IMR-90 (cell line): ENCODE measurements around the gene GOLT1A. TPM values are rescaled to one million over a fixed set of nuclear protein-coding genes. Genes with fewer than 3 reads are reported as not detected.

Experiments used
- ATAC-seq: fragments of 200-7000 bp; cut with Tn5 transposase; 2 replicates; pipeline ENCODE4 v1.9.1; 2020; ENCODE audit warnings: low read depth, mild to moderate bottlenecking, moderate library complexity
- BruUV-seq: library from RNA; stranded (reverse); fragments of 400-500 nt; replicated peaks from 2 replicates; lab custom pipeline; 2021; lab: Mats Ljungman, UMichigan
- CTCF ChIA-PET: fragments of 300-600 bp; formaldehyde crosslinking; extraction: SDS; loops from one replicate; lab custom pipeline; 2021; ENCODE audit warnings: antibody characterized with exemption; lab: Yijun Ruan, JAX
- POLR2A ChIA-PET: fragments of 300-600 bp; sonication (Branson Sonifier 250); formaldehyde crosslinking; loops from one replicate; lab custom pipeline; 2022; ENCODE audit warnings: antibody characterized with exemption; ENCODE audit not compliant: unreplicated experiment; lab: Charles Lee
- DNase-seq: peaks from one replicate; pipeline ENCODE4 v3.0.0; 2013
- H2AFZ ChIP-seq: replicated peaks from 2 replicates; pipeline ENCODE3; 2013; ENCODE audit warnings: low read length, mild to moderate bottlenecking; ENCODE audit not compliant: poor library complexity
- H2AK5ac ChIP-seq: 2 replicates; pipeline ENCODE4 v1.6.1; 2013; ENCODE audit warnings: low read depth, low read length, inconsistent platforms
- H2AK9ac ChIP-seq: replicated peaks from 2 replicates; pipeline ENCODE3; 2013; ENCODE audit warnings: mild to moderate bottlenecking, low read depth, low read length, moderate library complexity; ENCODE audit not compliant: poor library complexity
- H2BK120ac ChIP-seq: 2 replicates; pipeline ENCODE4 v1.6.1; 2013; ENCODE audit warnings: low read depth, low read length, inconsistent platforms
- H2BK15ac ChIP-seq: 3 replicates; pipeline ENCODE4 v1.6.1; 2013; ENCODE audit warnings: low read depth, low read length, inconsistent platforms
- H2BK20ac ChIP-seq: 2 replicates; pipeline ENCODE4 v1.6.1; 2013; ENCODE audit warnings: low read depth, mild to moderate bottlenecking, inconsistent platforms, low read length, moderate library complexity
- H2BK5ac ChIP-seq: 2 replicates; pipeline ENCODE4 v1.6.1; 2013; ENCODE audit warnings: mild to moderate bottlenecking, low read depth, low read length, inconsistent platforms; ENCODE audit not compliant: poor library complexity, severe bottlenecking
- H3K14ac ChIP-seq: replicated peaks from 2 replicates; pipeline ENCODE4 v1.6.1; 2013; ENCODE audit warnings: low read depth, low read length, inconsistent platforms
- H3K18ac ChIP-seq: 2 replicates; pipeline ENCODE4 v1.6.1; 2013; ENCODE audit warnings: low read depth, low read length, control low read depth
- H3K23ac ChIP-seq: 2 replicates; pipeline ENCODE4 v1.6.1; 2013; ENCODE audit warnings: low read depth, low read length, inconsistent platforms
- H3K27ac ChIP-seq: 2 replicates; pipeline ENCODE4 v1.5.1; 2013; ENCODE audit warnings: mild to moderate bottlenecking, control low read depth, low read length; ENCODE audit not compliant: insufficient read depth
- H3K27me3 ChIP-seq: 2 replicates; pipeline ENCODE4 v1.6.1; 2013; ENCODE audit warnings: low read length; ENCODE audit not compliant: control insufficient read depth, insufficient read depth
- H3K36me3 ChIP-seq: 2 replicates; pipeline ENCODE4 v1.6.1; 2013; ENCODE audit warnings: low read length, mixed read lengths; ENCODE audit not compliant: control insufficient read depth, insufficient read depth
- H3K4ac ChIP-seq: 2 replicates; pipeline ENCODE4 v1.6.1; 2013; ENCODE audit warnings: low read depth, low read length, inconsistent platforms
- H3K4me1 ChIP-seq: 2 replicates; pipeline ENCODE4 v1.6.1; 2013; ENCODE audit warnings: low read length, mixed read lengths; ENCODE audit not compliant: control insufficient read depth, insufficient read depth
- H3K4me2 ChIP-seq: 2 replicates; pipeline ENCODE4 v1.6.1; 2013; ENCODE audit warnings: low read depth, mild to moderate bottlenecking, control low read depth, low read length, moderate library complexity
- H3K4me3 ChIP-seq: 2 replicates; pipeline ENCODE4 v1.5.1; 2013; ENCODE audit warnings: low read depth, mild to moderate bottlenecking, control low read depth, low read length, moderate library complexity; ENCODE audit not compliant: insufficient read depth
- H3K56ac ChIP-seq: 2 replicates; pipeline ENCODE4 v1.6.1; 2013; ENCODE audit warnings: low read length, inconsistent platforms; ENCODE audit not compliant: insufficient read depth; ENCODE audit errors: extremely low read depth
- H3K79me1 ChIP-seq, 2 experiments: 2 replicates each; pipeline ENCODE4 v1.6.1; 2013; ENCODE audit warnings: low read length in 2 of 2, inconsistent platforms in 1 of 2, low read depth in 1 of 2
- H3K9ac ChIP-seq: 2 replicates; pipeline ENCODE4 v1.6.1; 2013; ENCODE audit warnings: low read depth, low read length, control low read depth
- H3K9me1 ChIP-seq: 2 replicates; pipeline ENCODE4 v1.6.1; 2013; ENCODE audit warnings: low read length, inconsistent platforms; ENCODE audit not compliant: insufficient read depth
- H3K9me3 ChIP-seq: 2 replicates; pipeline ENCODE4 v1.6.1; 2013; ENCODE audit warnings: low read length; ENCODE audit not compliant: control insufficient read depth, insufficient read depth
- H4K20me1 ChIP-seq: 2 replicates; pipeline ENCODE4 v1.6.1; 2013; ENCODE audit warnings: low read length, inconsistent platforms; ENCODE audit not compliant: insufficient read depth
- H4K5ac ChIP-seq: 2 replicates; pipeline ENCODE4 v1.6.1; 2013; ENCODE audit warnings: mild to moderate bottlenecking, low read depth, low read length, control low read depth
- H4K8ac ChIP-seq, 2 experiments: 2 replicates each; pipeline ENCODE4 v1.6.1; 2013; ENCODE audit warnings: low read depth in 2 of 2, low read length in 2 of 2, control low read depth in 1 of 2, inconsistent platforms in 1 of 2
- H4K91ac ChIP-seq: 2 replicates; pipeline ENCODE4 v1.6.1; 2013; ENCODE audit warnings: low read depth, low read length, inconsistent platforms; ENCODE audit not compliant: insufficient read depth
- BHLHE40 ChIP-seq: fragments of 150-350 bp; IDR thresholded peaks from 2 replicates; pipeline ENCODE4 v1.6.1; 2016; ENCODE audit warnings: mild to moderate bottlenecking, low read depth, low read length
- CEBPB ChIP-seq: IDR thresholded peaks from 2 replicates; pipeline ENCODE4 v1.6.1; 2012; ENCODE audit warnings: low read depth, low read length, improper control_type of control experiment
- CHD1 ChIP-seq: IDR thresholded peaks from 2 replicates; pipeline ENCODE4 v1.6.1; 2012; ENCODE audit warnings: low read depth, low read length, improper control_type of control experiment
- CTCF ChIP-seq: conservative IDR thresholded peaks from 2 replicates; pipeline ENCODE4 v1.5.1; 2012; ENCODE audit warnings: mild to moderate bottlenecking, low read depth, low read length, improper control_type of control experiment
- ELK1 ChIP-seq: fragments of 150-350 bp; IDR thresholded peaks from 2 replicates; pipeline ENCODE4 v1.6.1; 2016; ENCODE audit warnings: low read depth, mild to moderate bottlenecking, low read length, moderate library complexity, borderline replicate concordance
- FOS ChIP-seq: fragments of 150-350 bp; IDR thresholded peaks from 2 replicates; pipeline ENCODE4 v1.6.1; 2016; ENCODE audit warnings: low read depth, low read length
- MAFK ChIP-seq: IDR thresholded peaks from 2 replicates; pipeline ENCODE4 v1.6.1; 2012; ENCODE audit warnings: low read depth, low read length, improper control_type of control experiment
- MAZ ChIP-seq: IDR thresholded peaks from 2 replicates; pipeline ENCODE4 v1.6.1; 2012; ENCODE audit warnings: low read depth, mild to moderate bottlenecking, low read length, improper control_type of control experiment, moderate library complexity, borderline replicate concordance
- MXI1 ChIP-seq: IDR thresholded peaks from 2 replicates; pipeline ENCODE4 v1.6.1; 2012; ENCODE audit warnings: low read depth, mild to moderate bottlenecking, low read length, moderate library complexity, borderline replicate concordance
- NFE2L2 ChIP-seq: fragments of 150-350 bp; IDR thresholded peaks from 2 replicates; pipeline ENCODE4 v1.6.1; 2016; ENCODE audit warnings: low read depth, mild to moderate bottlenecking, low read length
- POLR2A ChIP-seq: IDR thresholded peaks from 2 replicates; pipeline ENCODE4 v1.6.1; 2012; ENCODE audit warnings: mild to moderate bottlenecking, low read depth, low read length
- RAD21 ChIP-seq: IDR thresholded peaks from 2 replicates; pipeline ENCODE4 v1.6.1; 2012; ENCODE audit warnings: low read length, improper control_type of control experiment
- RCOR1 ChIP-seq: IDR thresholded peaks from 2 replicates; pipeline ENCODE4 v1.6.1; 2012; ENCODE audit warnings: mild to moderate bottlenecking, low read length, improper control_type of control experiment; ENCODE audit not compliant: insufficient replicate concordance
- RFX5 ChIP-seq: IDR thresholded peaks from 2 replicates; pipeline ENCODE4 v1.8.0; 2012; ENCODE audit warnings: low read depth, mild to moderate bottlenecking, low read length, moderate library complexity
- SMC3 ChIP-seq: fragments of 150-350 bp; IDR thresholded peaks from 2 replicates; pipeline ENCODE4 v1.6.1; 2016; ENCODE audit warnings: low read depth, mild to moderate bottlenecking, antibody characterized with exemption, low read length, moderate library complexity
- USF2 ChIP-seq: fragments of 150-350 bp; IDR thresholded peaks from 2 replicates; pipeline ENCODE4 v1.6.1; 2017; ENCODE audit warnings: mild to moderate bottlenecking, antibody characterized with exemption, low read length, low read depth
- WGBS, 2 experiments: methylation state at CpG; one replicate each; pipeline versions ENCODE4 v1.1.5 to v1.1.7; 2013; ENCODE audit warnings: missing lambda C conversion rate in 2 of 2; ENCODE audit not compliant: insufficient read length in 1 of 2; ENCODE audit errors: extremely low coverage in 2 of 2; 5-methylcytosine and 5-hydroxymethylcytosine counted together
- dilution Hi-C: fragments of 300-500 bp; cut with HindIII; formaldehyde crosslinking; loops from one replicate; pipeline ENCODE4 v1.14.3; 2018; ENCODE audit warnings: low sequenced_read_pairs; ENCODE audit not compliant: unreplicated experiment
- in situ Hi-C: fragments of 300-500 bp; cut with MboI; formaldehyde crosslinking; loops from 3 replicates; pipeline ENCODE4 v1.14.3; 2019; ENCODE audit warnings: low sequenced_read_pairs, inconsistent platforms, mixed read lengths
- intact Hi-C: fragments of 100-400 bp; cut with micrococcal nuclease; formaldehyde crosslinking; loops from 2 replicates; pipeline ENCODE4 v1.10.0; 2022
- polyA plus RNA-seq, 3 experiments: library from polyadenylated mRNA; depleted of rRNA; stranded (reverse); fragments of >200 nt; gene quantifications; 2 replicates each; pipeline ENCODE4 v1.2.3, GENCODE V29; 2012; ENCODE audit warnings: low replicate concordance in 1 of 3
- total RNA-seq: library from RNA; depleted of rRNA; stranded (reverse); fragments of >200 nt; gene quantifications from 2 replicates; pipeline ENCODE4 v1.2.3, GENCODE V29; 2012

GOLT1A gene
- total and polyA plus RNA-seq, 2 of the 4 experiments (the other 2 are of a cell fraction) = 0.32 TPM; not detected in 1

- WGBS, 2 experiments = 100% methylated on average over 9 of the region's 18 CpGs; no CpG with 5 or more reads in 1 of the 2 experiments
- Histone ChIP-seq H3K36me3 (peaks cover 19% of the 10 kb centered on the region), H4K5ac (no peak overlapping the region), H3K9me1 (peaks cover 8% of the 10 kb centered on the region; the same call in 1 of the 2 replicates), H3K27ac (no peak overlapping the region), H3K4me2 (no peak overlapping the region), H4K20me1 (no peaks in the 10 kb centered on the region), H2AK5ac (no peak overlapping the region), H3K9me3 (no peaks in the 10 kb centered on the region), H3K18ac (no peak overlapping the region), H3K4ac (peak overlapping the region; percentile 46; the same call in 1 of the 2 replicates), H2BK20ac (no peak overlapping the region), H4K8ac (no peak overlapping the region), H2BK15ac (no peak overlapping the region), H3K79me1 (no peaks in the 10 kb centered on the region), H2AK9ac (no peak overlapping the region), H3K23ac (no peak overlapping the region), H3K56ac (no peak overlapping the region), H2BK120ac (no peak overlapping the region), H4K91ac (no peak overlapping the region; the same call in 1 of the 2 replicates), H3K14ac (no peak overlapping the region), H3K9ac (no peak overlapping the region), H2AFZ (no peak overlapping the region), H3K4me3 (no peak overlapping the region), H2BK5ac (no peak overlapping the region), H3K27me3 (no peaks in the 10 kb centered on the region), H3K4me1 (peaks cover 27% of the 10 kb centered on the region)
- POLR2A ChIA-PET = no interaction called here
- CTCF ChIA-PET = interaction anchor here (0.7 to 3.4 kb wide), 9 partner anchors 13 to 105 kb away, joined by 3 to 23 read pairs (median 4); partner anchors contain the start of gene PLEKHA6
- dilution Hi-C loops (no loop called here), intact Hi-C loops (loop anchor here (2.0 kb wide), 1 partner anchor 44 kb away; no protein-coding TSS in a partner anchor), in situ Hi-C loops (no loop called here)
- no peak for DNase-seq
- no TSS peak for BruUV-seq
- ATAC-seq = no peak
- TF ChIP-seq RFX5 (no peak), MAZ (no peak), CHD1 (no peak), MXI1 (no peak), POLR2A (no peak), SMC3 (no peak), FOS (no peak), CTCF (no peak), MAFK (no peak), BHLHE40 (no peak), NFE2L2 (no peak), ELK1 (no peak), RCOR1 (no peak), CEBPB (no peak), RAD21 (no peak), USF2 (no peak)
These were observed 45.4 kb upstream of the GOLT1A start for GRCh38 chr1:204259196-204259595.
